Measurements from ENCODE around the gene ZNRD2. TPM values are rescaled to one million over a fixed set of nuclear protein-coding genes. Genes with fewer than 3 reads are reported as not detected.
"Not testable (repeated sequence)": the region's sequence is repeated elsewhere in the genome, so short reads cannot be mapped to it uniquely, and the experiment has no call there.

ZNRD2 gene
- total RNA-seq, 1 experiment from 2014 or later, result 40.7 TPM

- Mint-ChIP-seq H3K4me1 (ENCODE audit: low read depth, unreplicated experiment) (peaks cover 40% of the 10 kb centered on the region), H3K27me3 (ENCODE audit: unreplicated experiment) (no peaks in the 10 kb centered on the region), H3K36me3 (ENCODE audit: insufficient read depth, unreplicated experiment) (peaks cover 20% of the 10 kb centered on the region), H3K27ac (ENCODE audit: unreplicated experiment) (no peak overlapping the region), H3K4me3 (ENCODE audit: low read depth, unreplicated experiment) (no peak overlapping the region), H3K9me3 (ENCODE audit: low read depth, unreplicated experiment) (no peaks in the 10 kb centered on the region)
- TF ChIP-seq CTCF (IDR thresholded peaks at IDR 0.05; ENCODE audit: unreplicated experiment), result no peak
- no peak for DNase-seq
- intact Hi-C loops (cut with micrococcal nuclease; ENCODE audit: unreplicated experiment), result no loop called here
- no TSS peak for BruUV-seq (replicated peaks)
- CTCF ChIA-PET, result interaction anchor here (1.0 kb wide), 1 partner anchor 12 kb away, joined by 3 read pairs; no protein-coding TSS in a partner anchor
Measured at GRCh38 chr11:65562788-65563187, 7.5 kb upstream of the ZNRD2 start.

GRCh38 chr11:65563601-65564000 is 6.7 kb upstream of the ZNRD2 start:
- no peak overlapping the region for H3K4me3 Mint-ChIP-seq (ENCODE audit: low read depth, unreplicated experiment)
- no peak for TF ChIP-seq CTCF (IDR thresholded peaks at IDR 0.05; ENCODE audit: unreplicated experiment)
- peaks cover 47% of the 10 kb centered on the region for H3K4me1 Mint-ChIP-seq (ENCODE audit: low read depth, unreplicated experiment)
- H3K27me3 Mint-ChIP-seq (ENCODE audit: unreplicated experiment), result no peaks in the 10 kb centered on the region
- H3K36me3 Mint-ChIP-seq (ENCODE audit: insufficient read depth, unreplicated experiment), result peaks cover 21% of the 10 kb centered on the region
- intact Hi-C loops (cut with micrococcal nuclease; ENCODE audit: unreplicated experiment), result no loop called here
- CTCF ChIA-PET, result interaction anchor here (1.0 kb wide), 1 partner anchor 13 kb away, joined by 3 read pairs; no protein-coding TSS in a partner anchor
- H3K9me3 Mint-ChIP-seq (ENCODE audit: low read depth, unreplicated experiment), result no peaks in the 10 kb centered on the region
- no peak for DNase-seq
- no peak overlapping the region for H3K27ac Mint-ChIP-seq (ENCODE audit: unreplicated experiment)
- no TSS peak for BruUV-seq (replicated peaks)

DNA sequence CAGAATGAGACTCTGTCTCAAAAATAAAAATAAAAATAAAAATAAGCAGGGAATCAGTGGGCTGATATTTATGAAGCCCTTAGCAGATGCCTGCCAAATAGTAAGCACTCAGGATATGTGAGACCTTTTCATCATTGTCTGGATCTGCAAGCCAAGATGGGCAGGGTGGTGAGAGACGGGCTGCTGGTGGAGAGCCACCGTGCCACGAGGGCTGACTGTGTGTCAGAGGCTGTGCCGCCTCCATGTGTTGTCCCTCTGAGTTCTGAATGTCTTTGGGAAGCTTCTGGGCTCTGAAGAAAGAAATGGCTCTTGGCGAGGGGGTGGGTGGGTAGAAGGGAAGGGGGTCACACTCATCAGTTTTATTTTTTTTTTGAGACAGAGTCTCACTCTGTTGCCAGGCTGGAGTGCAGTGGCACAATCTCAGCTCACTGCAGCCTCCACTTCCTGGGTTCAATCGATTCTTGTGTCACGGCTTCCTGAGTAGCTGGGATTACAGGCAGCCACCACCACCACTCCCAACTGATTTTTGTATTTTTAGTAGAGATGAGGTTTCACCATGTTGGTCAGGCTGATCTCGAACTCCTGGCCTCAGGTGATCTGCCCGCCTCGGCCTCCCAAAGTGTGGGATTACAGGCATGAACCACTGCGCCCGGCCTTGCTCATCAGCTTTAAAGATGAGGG is 5.3 kb upstream of the ZNRD2 start:
- BruUV-seq (replicated peaks); intact Hi-C loops (cut with micrococcal nuclease; ENCODE audit: unreplicated experiment); DNase-seq; CTCF ChIA-PET; H3K4me3 Mint-ChIP-seq (ENCODE audit: low read depth, unreplicated experiment); H3K9me3 Mint-ChIP-seq (ENCODE audit: low read depth, unreplicated experiment); H3K27me3 Mint-ChIP-seq (ENCODE audit: unreplicated experiment); H3K27ac Mint-ChIP-seq (ENCODE audit: unreplicated experiment): not testable (repeated sequence)
- H3K4me1 Mint-ChIP-seq (ENCODE audit: low read depth, unreplicated experiment), result peaks cover 45% of the 10 kb centered on the region
- H3K36me3 Mint-ChIP-seq (ENCODE audit: insufficient read depth, unreplicated experiment), result peaks cover 33% of the 10 kb centered on the region

GRCh38 chr11:65565624-65566453 is 4.4 kb upstream of the ZNRD2 start:
- Mint-ChIP-seq H3K4me3 (ENCODE audit: low read depth, unreplicated experiment) (no peak overlapping the region), H3K9me3 (ENCODE audit: low read depth, unreplicated experiment) (no peaks in the 10 kb centered on the region), H3K36me3 (ENCODE audit: insufficient read depth, unreplicated experiment) (peaks cover 34% of the 10 kb centered on the region), H3K27me3 (ENCODE audit: unreplicated experiment) (no peaks in the 10 kb centered on the region), H3K27ac (ENCODE audit: unreplicated experiment) (no peak overlapping the region), H3K4me1 (ENCODE audit: low read depth, unreplicated experiment) (peaks cover 40% of the 10 kb centered on the region)
- CTCF ChIA-PET, result no interaction called here
- TF ChIP-seq CTCF (IDR thresholded peaks at IDR 0.05; ENCODE audit: unreplicated experiment), result no peak
- intact Hi-C loops (cut with micrococcal nuclease; ENCODE audit: unreplicated experiment), result no loop called here
- no TSS peak for BruUV-seq (replicated peaks)
- no peak for DNase-seq
